ENCODE measurements around the gene CKLF. TPM values are rescaled to one million over a fixed set of nuclear protein-coding genes. Genes with fewer than 3 reads are reported as not detected.

CKLF gene
- total and polyA plus RNA-seq, 2 donors from 2014 or later: 28.7 to 42.4 TPM

DNA sequence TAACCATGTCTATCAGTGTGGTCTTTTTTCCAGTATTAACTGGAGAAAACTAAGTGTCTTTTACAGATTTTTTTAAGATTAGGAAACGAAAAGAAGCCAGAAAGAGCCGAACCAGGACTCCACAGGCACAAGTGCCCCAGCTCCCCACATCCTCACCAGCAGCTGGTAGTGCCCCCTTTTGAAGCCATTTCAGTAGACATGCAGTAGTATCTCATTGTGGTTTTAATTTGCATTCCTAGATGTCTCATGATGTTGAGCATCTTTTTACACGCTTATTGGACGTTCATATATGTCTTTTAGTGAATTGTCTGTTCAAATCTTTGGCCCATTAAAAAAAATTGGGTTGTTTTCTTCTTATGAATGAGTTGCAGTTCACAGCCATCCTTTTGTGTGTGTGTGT is 47.4 kb downstream of the CKLF start:
- Histone ChIP-seq H3K4me3 (ENCODE audit: low read length in 3 of 3) (no peak overlapping the region), H3K4me1 (ENCODE audit: control insufficient read depth in 2 of 3, insufficient read depth in 2 of 3, low read depth in 1 of 3, low read length in 3 of 3) (peaks cover 0 to 4% (median 0%) of the 10 kb centered on the region in 3 donors), H3K27me3 (ENCODE audit: control insufficient read depth, insufficient read depth, low read length) (no peaks in the 10 kb centered on the region), H3K9ac (ENCODE audit: low read length in 3 of 3) (no peak overlapping the region), H3K36me3 (ENCODE audit: control insufficient read depth in 2 of 3, insufficient read depth in 3 of 3, low read length in 3 of 3) (no peaks in the 10 kb centered on the region), H3K9me3 (ENCODE audit: control insufficient read depth in 2 of 3, insufficient read depth in 1 of 3, low read length in 3 of 3) (no peaks in the 10 kb centered on the region), H3K27ac (ENCODE audit: low read depth in 2 of 2, low read length in 2 of 2) (no peak overlapping the region)
- intact Hi-C loops (cut with DNase I): loop anchor here (10.0 kb wide), 1 partner anchor 195 kb away; no protein-coding TSS in a partner anchor
- TF ChIP-seq, protein P1, sequence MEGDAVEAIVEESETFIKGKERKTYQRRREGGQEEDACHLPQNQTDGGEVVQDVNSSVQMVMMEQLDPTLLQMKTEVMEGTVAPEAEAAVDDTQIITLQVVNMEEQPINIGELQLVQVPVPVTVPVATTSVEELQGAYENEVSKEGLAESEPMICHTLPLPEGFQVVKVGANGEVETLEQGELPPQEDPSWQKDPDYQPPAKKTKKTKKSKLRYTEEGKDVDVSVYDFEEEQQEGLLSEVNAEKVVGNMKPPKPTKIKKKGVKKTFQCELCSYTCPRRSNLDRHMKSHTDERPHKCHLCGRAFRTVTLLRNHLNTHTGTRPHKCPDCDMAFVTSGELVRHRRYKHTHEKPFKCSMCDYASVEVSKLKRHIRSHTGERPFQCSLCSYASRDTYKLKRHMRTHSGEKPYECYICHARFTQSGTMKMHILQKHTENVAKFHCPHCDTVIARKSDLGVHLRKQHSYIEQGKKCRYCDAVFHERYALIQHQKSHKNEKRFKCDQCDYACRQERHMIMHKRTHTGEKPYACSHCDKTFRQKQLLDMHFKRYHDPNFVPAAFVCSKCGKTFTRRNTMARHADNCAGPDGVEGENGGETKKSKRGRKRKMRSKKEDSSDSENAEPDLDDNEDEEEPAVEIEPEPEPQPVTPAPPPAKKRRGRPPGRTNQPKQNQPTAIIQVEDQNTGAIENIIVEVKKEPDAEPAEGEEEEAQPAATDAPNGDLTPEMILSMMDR (IDR thresholded peaks at IDR 0.05; ENCODE audit: borderline replicate concordance, extremely low read depth, insufficient read depth): no peak
- DNase-seq (no peak), FAIRE-seq (no peak)

DNA sequence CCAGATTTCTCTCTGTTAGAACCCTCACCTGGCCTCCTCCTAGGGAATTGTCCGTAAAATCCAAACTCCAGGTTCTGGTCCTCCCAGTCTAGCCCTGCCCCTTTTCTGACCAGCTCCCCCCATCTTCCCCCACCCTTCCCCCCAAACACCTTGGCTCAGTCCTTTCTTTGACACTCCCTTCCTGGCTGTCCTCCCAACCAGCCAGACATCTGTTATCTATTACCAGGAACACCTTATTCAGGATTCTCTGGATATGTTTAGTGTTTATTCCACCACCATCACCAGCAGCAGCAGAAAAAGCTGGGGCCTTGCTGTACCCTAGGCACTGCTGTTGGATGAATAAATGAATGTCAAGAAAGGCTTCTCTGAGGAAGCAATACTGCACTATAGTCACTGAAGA is 48.1 kb downstream of the CKLF start:
- intact Hi-C loops (cut with DNase I): loop anchor here (10.0 kb wide), 1 partner anchor 196 kb away; no protein-coding TSS in a partner anchor
- no peak for DNase-seq
- Histone ChIP-seq H3K9ac (ENCODE audit: low read length in 3 of 3) (no peak overlapping the region), H3K27ac (ENCODE audit: low read depth in 2 of 2, low read length in 2 of 2) (no peak overlapping the region), H3K9me3 (ENCODE audit: control insufficient read depth in 2 of 3, insufficient read depth in 1 of 3, low read length in 3 of 3) (no peaks in the 10 kb centered on the region), H3K4me1 (ENCODE audit: control insufficient read depth in 2 of 3, insufficient read depth in 2 of 3, low read depth in 1 of 3, low read length in 3 of 3) (peaks cover 0 to 4% (median 0%) of the 10 kb centered on the region in 3 donors), H3K36me3 (ENCODE audit: control insufficient read depth in 2 of 3, insufficient read depth in 3 of 3, low read length in 3 of 3) (no peaks in the 10 kb centered on the region), H3K27me3 (ENCODE audit: control insufficient read depth, insufficient read depth, low read length) (no peaks in the 10 kb centered on the region), H3K4me3 (ENCODE audit: low read length in 3 of 3) (no peak overlapping the region)
- TF ChIP-seq, protein P1 (IDR thresholded peaks at IDR 0.05; ENCODE audit: borderline replicate concordance, extremely low read depth, insufficient read depth): no peak
- no peak for FAIRE-seq

DNA sequence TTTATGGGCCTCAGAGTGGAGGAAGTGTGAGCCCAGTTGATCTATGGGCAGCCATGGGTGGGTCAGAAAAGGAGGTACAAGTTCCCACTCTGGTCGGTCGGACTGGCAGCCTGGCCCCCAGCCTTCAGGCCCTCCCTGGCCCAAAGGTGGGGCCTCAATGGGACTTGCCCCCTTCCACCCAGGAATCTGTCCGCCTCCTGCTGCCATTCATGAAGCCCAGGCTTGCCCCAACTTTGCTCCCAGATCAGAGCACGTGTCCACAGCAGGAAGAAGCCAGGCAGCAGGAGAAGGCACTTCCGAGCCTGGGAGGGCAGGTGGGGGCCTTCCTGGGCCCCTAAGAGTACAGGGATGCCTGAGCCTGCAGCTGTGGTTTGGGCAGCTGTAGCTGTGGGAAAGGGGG is 49.1 kb downstream of the CKLF start:
- Histone ChIP-seq H3K9me3 (ENCODE audit: control insufficient read depth in 2 of 3, insufficient read depth in 1 of 3, low read length in 3 of 3) (no peaks in the 10 kb centered on the region), H3K4me3 (ENCODE audit: low read length in 3 of 3) (no peak overlapping the region), H3K36me3 (ENCODE audit: control insufficient read depth in 2 of 3, insufficient read depth in 3 of 3, low read length in 3 of 3) (no peaks in the 10 kb centered on the region), H3K27me3 (ENCODE audit: control insufficient read depth, insufficient read depth, low read length) (no peaks in the 10 kb centered on the region), H3K9ac (ENCODE audit: low read length in 3 of 3) (no peak overlapping the region), H3K4me1 (ENCODE audit: control insufficient read depth in 2 of 3, insufficient read depth in 2 of 3, low read depth in 1 of 3, low read length in 3 of 3) (peaks cover 0 to 6% (median 0%) of the 10 kb centered on the region in 3 donors), H3K27ac (ENCODE audit: low read depth in 2 of 2, low read length in 2 of 2) (no peak overlapping the region)
- TF ChIP-seq, protein P1 (IDR thresholded peaks at IDR 0.05; ENCODE audit: borderline replicate concordance, extremely low read depth, insufficient read depth): no peak
- intact Hi-C loops (cut with DNase I): loop anchor here (10.0 kb wide), 1 partner anchor 197 kb away; no protein-coding TSS in a partner anchor
- no peak for FAIRE-seq
- no peak for DNase-seq
